ENCODE results near the gene RALGPS1. TPM values are rescaled to one million over a fixed set of nuclear protein-coding genes. Genes with fewer than 3 reads are reported as not detected.
"Not testable (repeated sequence)": the region's sequence is repeated elsewhere in the genome, so short reads cannot be mapped to it uniquely, and the experiment has no call there.

The RALGPS1 gene
- total and polyA plus RNA-seq, 10 donors: 2.5 to 27.3 (median 14.1) TPM

DNA sequence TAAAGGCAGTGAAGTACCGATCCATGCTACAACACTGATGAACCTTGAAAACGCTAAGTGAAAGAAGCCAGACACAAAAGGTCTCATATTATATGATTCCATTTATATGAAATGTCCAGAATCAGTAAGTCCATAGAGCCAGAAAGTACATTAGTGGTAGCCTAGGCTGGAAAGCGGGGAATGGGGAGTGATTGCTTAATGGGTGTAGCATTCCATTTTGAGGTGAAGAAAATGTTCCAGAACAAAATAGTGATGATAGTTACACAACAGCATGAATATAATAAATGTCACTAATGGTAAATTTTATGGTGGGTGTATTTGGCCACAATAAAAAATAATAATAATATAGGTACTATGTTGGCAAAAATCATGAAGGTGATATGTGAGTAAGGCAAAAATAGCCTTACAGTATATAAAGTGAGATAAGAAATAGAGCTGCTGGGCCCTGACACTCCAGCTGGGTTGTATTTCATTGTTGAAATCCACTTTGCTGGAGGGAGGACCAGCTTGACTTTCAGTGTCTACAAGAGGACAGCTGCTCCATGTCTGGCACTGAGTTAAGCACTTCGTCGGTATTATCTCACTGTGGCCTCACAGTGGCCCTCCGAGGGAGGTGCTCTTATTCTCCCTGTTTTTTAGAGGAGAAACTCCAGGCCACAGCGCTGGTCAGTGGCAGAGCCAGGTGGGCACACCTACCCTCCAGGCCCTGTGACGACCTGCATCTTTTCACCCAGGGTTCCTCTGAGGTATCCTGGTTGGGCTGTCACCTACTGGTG, 230.3 kb downstream of the RALGPS1 start:
- Histone ChIP-seq H3K4me1 (peaks cover 0 to 11% (median 3%) of the 10 kb centered on the region in 6 donors), H3K4me3 (no peak overlapping the region), H3K27me3 (replicated peaks in 1 of 7) (no peaks in the 10 kb centered on the region), H3K9me3 (peaks cover 0 to 5% (median 0%) of the 10 kb centered on the region in 8 donors), H3K36me3 (no peaks in the 10 kb centered on the region), H3K27ac (peak overlapping the region in 4 of 8 donors; percentile 15 to 52 (median 16))
- WGBS, 5 donors: 68 to 94% (median 82%) methylated on average over 8 of the region's 8 CpGs
- intact Hi-C loops (cut with DNase I; ENCODE audit: low total_unique reads): no loop called here
- no peak for DNase-seq
- peak in 1 of 3 donors; percentile 48 for TF ChIP-seq POLR2AphosphoS5 (IDR thresholded peaks at IDR 0.05)
- TF ChIP-seq, protein P1, sequence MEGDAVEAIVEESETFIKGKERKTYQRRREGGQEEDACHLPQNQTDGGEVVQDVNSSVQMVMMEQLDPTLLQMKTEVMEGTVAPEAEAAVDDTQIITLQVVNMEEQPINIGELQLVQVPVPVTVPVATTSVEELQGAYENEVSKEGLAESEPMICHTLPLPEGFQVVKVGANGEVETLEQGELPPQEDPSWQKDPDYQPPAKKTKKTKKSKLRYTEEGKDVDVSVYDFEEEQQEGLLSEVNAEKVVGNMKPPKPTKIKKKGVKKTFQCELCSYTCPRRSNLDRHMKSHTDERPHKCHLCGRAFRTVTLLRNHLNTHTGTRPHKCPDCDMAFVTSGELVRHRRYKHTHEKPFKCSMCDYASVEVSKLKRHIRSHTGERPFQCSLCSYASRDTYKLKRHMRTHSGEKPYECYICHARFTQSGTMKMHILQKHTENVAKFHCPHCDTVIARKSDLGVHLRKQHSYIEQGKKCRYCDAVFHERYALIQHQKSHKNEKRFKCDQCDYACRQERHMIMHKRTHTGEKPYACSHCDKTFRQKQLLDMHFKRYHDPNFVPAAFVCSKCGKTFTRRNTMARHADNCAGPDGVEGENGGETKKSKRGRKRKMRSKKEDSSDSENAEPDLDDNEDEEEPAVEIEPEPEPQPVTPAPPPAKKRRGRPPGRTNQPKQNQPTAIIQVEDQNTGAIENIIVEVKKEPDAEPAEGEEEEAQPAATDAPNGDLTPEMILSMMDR (IDR thresholded peaks at IDR 0.05 in 8 of 11, conservative IDR thresholded peaks at IDR 0.05 in 3 of 11): peak in 1 of 11 experiments; percentile 5
- TF ChIP-seq POLR2A (IDR thresholded peaks at IDR 0.05): no peak

DNA sequence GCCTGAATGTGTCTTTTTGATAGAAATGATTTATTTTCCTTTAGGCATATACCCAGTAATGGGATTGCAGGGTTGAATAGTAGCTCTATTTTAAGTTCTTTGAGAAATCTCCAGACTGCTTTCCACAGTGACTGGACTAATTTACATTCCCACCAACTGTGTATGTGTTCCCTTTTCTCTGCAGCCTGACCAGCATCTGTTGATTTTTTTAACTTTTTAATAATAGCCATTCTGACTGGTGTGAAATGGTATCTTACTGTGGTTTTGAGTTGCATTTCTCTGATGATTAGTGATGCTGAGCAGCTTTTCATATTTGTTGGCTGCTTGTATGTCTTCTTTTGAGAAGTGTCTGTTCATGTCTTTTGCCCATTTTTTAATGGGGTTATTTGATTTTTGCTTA, 232.3 kb downstream of the RALGPS1 start:
- H3K27ac ChIP-seq; H3K27me3 ChIP-seq (replicated peaks in 1 of 7); intact Hi-C loops (cut with DNase I; ENCODE audit: low total_unique reads); H3K36me3 ChIP-seq; H3K4me3 ChIP-seq; H3K9me3 ChIP-seq; DNase-seq: not testable (repeated sequence)
- peaks cover 0 to 11% (median 0%) of the 10 kb centered on the region in 6 donors for H3K4me1 ChIP-seq

DNA sequence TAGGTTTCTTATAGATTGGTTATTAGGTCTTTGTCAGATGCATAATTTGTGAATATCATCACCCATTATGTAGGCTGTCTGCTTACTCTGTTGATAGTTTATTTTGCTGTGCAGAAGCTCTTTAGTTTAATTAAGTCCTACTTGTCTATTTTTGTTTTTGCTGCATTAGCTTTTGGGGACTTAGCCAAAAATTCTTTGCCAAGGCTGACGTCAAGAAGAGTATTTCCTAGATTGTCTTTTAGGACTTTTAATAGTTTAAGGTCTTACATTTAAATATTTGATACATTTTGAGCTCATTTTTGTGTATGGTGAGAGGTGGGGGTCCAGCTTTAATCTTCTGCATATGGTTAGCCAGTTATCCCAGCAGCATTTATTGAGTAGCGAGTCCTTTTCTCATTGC, 232.7 kb downstream of the RALGPS1 start:
- no peak overlapping the region for H3K27ac ChIP-seq
- no peak for DNase-seq
- peaks cover 0 to 11% (median 0%) of the 10 kb centered on the region in 6 donors for H3K4me1 ChIP-seq
- H3K36me3 ChIP-seq: no peaks in the 10 kb centered on the region
- peaks cover 0 to 5% (median 0%) of the 10 kb centered on the region in 8 donors for H3K9me3 ChIP-seq
- intact Hi-C loops (cut with DNase I; ENCODE audit: low total_unique reads): no loop called here
- TF ChIP-seq POLR2AphosphoS5 (IDR thresholded peaks at IDR 0.05) (no peak), POLR2A (IDR thresholded peaks at IDR 0.05) (no peak)
- TF ChIP-seq, protein P1 (IDR thresholded peaks at IDR 0.05 in 8 of 11, conservative IDR thresholded peaks at IDR 0.05 in 3 of 11): no peak
- no peak overlapping the region for H3K4me3 ChIP-seq
- no peaks in the 10 kb centered on the region for H3K27me3 ChIP-seq (replicated peaks in 1 of 7)
- 79 to 87% (median 84%) methylated on average over 2 of the region's 2 CpGs for WGBS, 5 donors

DNA sequence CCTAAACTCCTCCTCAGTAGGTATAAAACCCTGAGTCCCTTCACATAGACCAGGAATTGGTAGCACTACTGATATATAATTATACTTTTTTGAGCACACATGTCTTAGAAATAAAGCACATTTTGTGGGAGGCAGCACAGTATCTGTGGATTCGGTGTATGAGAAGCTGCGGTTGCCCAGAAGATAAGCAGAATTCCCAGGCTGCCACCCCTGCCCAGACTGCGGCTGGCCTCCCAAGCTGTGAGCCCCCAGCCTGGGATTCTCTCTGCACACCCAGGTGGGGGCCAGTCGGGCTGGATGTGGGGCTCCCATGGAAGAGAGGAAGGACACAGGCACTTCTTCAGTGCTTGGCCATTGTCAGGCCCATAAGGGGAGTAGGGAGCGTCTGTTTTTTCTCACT, 233.4 kb downstream of the RALGPS1 start:
- no peak overlapping the region for H3K27ac ChIP-seq
- no peak for DNase-seq
- 91 to 100% (median 95%) methylated on average over 4 to 5 of the region's 5 CpGs for WGBS, 5 donors
- H3K4me3 ChIP-seq: no peak overlapping the region
- TF ChIP-seq POLR2A (IDR thresholded peaks at IDR 0.05) (no peak), POLR2AphosphoS5 (IDR thresholded peaks at IDR 0.05) (no peak)
- TF ChIP-seq, protein P1 (IDR thresholded peaks at IDR 0.05 in 8 of 11, conservative IDR thresholded peaks at IDR 0.05 in 3 of 11): no peak
- no peaks in the 10 kb centered on the region for H3K27me3 ChIP-seq (replicated peaks in 1 of 7)
- H3K36me3 ChIP-seq: no peaks in the 10 kb centered on the region
- H3K4me1 ChIP-seq: peaks cover 0 to 11% (median under 1%) of the 10 kb centered on the region in 6 donors
- intact Hi-C loops (cut with DNase I; ENCODE audit: low total_unique reads): no loop called here
- H3K9me3 ChIP-seq: peaks cover 0 to 5% (median 0%) of the 10 kb centered on the region in 8 donors
